Panc1 (cell line): ENCODE measurements around the gene CHST12.

Experiments
- POLR2AphosphoS5 ChIP-seq: IDR thresholded peaks from 2 replicates; pipeline ENCODE4 v1.6.1; 2012; ENCODE audit warnings: mild to moderate bottlenecking, low read depth, low read length, moderate library complexity
- SIN3A ChIP-seq: IDR thresholded peaks from 2 replicates; pipeline ENCODE4 v1.6.1; 2012; ENCODE audit warnings: low read depth, mild to moderate bottlenecking, low read length, moderate library complexity, borderline replicate concordance; ENCODE audit not compliant: insufficient read depth
- TCF7L2 ChIP-seq: IDR thresholded peaks from 2 replicates; pipeline ENCODE4 v1.6.1; 2011; ENCODE audit warnings: mild to moderate bottlenecking, low read depth, low read length, inconsistent platforms
- TF ChIP-seq, protein P1 (sequence below): fragments of 450-650 bp; IDR thresholded peaks from 2 replicates; pipeline ENCODE4 v1.5.1; 2017; ENCODE audit warnings: mild to moderate bottlenecking
- TF ChIP-seq, protein P2 (sequence below), 2 experiments: IDR thresholded peaks; 2 replicates each; pipeline ENCODE4 v1.6.1; 2011 to 2012; ENCODE audit warnings: low read depth in 2 of 2, control low read depth in 1 of 2, low read length in 1 of 2, mild to moderate bottlenecking in 1 of 2, moderate library complexity in 1 of 2; ENCODE audit not compliant: insufficient read depth in 1 of 2

DNA sequence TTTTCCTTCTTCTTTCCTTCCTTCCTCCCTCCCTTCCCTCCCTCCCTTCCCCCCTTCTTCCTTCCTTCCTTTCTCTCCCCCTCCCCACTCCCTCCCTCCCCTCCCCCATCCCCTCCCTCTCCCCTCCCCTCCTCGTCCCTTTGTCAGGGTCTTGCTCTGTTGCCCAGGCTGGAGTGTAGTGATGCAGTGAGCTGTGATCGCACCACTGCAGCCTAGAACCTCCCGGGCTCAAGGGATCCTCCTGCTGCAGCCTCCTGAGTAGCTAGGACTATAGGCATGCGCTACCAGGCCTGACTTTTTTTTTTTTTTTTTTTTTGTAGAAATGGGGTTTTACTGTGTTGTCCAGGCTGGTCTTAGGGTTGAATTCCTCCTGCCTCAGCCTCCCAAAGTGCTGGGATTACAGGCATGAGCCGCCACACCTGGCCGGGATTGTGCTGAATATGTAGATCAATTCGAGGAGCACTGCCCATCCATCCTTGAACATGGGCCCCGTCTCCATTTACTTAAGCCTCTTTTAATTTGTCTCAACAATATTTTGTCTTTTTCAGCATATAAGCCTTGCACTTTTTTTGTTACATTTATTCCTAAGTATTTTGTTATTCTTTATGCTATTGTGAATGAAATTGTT is 49.3 kb downstream of the CHST12 start:
- TF ChIP-seq, protein P1, sequence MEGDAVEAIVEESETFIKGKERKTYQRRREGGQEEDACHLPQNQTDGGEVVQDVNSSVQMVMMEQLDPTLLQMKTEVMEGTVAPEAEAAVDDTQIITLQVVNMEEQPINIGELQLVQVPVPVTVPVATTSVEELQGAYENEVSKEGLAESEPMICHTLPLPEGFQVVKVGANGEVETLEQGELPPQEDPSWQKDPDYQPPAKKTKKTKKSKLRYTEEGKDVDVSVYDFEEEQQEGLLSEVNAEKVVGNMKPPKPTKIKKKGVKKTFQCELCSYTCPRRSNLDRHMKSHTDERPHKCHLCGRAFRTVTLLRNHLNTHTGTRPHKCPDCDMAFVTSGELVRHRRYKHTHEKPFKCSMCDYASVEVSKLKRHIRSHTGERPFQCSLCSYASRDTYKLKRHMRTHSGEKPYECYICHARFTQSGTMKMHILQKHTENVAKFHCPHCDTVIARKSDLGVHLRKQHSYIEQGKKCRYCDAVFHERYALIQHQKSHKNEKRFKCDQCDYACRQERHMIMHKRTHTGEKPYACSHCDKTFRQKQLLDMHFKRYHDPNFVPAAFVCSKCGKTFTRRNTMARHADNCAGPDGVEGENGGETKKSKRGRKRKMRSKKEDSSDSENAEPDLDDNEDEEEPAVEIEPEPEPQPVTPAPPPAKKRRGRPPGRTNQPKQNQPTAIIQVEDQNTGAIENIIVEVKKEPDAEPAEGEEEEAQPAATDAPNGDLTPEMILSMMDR, result no peak
- TF ChIP-seq POLR2AphosphoS5 (no peak), SIN3A (no peak), TCF7L2 (no peak)
- TF ChIP-seq, protein P2, sequence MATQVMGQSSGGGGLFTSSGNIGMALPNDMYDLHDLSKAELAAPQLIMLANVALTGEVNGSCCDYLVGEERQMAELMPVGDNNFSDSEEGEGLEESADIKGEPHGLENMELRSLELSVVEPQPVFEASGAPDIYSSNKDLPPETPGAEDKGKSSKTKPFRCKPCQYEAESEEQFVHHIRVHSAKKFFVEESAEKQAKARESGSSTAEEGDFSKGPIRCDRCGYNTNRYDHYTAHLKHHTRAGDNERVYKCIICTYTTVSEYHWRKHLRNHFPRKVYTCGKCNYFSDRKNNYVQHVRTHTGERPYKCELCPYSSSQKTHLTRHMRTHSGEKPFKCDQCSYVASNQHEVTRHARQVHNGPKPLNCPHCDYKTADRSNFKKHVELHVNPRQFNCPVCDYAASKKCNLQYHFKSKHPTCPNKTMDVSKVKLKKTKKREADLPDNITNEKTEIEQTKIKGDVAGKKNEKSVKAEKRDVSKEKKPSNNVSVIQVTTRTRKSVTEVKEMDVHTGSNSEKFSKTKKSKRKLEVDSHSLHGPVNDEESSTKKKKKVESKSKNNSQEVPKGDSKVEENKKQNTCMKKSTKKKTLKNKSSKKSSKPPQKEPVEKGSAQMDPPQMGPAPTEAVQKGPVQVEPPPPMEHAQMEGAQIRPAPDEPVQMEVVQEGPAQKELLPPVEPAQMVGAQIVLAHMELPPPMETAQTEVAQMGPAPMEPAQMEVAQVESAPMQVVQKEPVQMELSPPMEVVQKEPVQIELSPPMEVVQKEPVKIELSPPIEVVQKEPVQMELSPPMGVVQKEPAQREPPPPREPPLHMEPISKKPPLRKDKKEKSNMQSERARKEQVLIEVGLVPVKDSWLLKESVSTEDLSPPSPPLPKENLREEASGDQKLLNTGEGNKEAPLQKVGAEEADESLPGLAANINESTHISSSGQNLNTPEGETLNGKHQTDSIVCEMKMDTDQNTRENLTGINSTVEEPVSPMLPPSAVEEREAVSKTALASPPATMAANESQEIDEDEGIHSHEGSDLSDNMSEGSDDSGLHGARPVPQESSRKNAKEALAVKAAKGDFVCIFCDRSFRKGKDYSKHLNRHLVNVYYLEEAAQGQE (IDR thresholded peaks at IDR 0.05; ENCODE audit: insufficient read depth in 1 of 2, low read depth in 2 of 2, low read length in 1 of 2), result no peak
